Measurements from ENCODE around the gene CMTM4.

- TF ChIP-seq, protein P1, sequence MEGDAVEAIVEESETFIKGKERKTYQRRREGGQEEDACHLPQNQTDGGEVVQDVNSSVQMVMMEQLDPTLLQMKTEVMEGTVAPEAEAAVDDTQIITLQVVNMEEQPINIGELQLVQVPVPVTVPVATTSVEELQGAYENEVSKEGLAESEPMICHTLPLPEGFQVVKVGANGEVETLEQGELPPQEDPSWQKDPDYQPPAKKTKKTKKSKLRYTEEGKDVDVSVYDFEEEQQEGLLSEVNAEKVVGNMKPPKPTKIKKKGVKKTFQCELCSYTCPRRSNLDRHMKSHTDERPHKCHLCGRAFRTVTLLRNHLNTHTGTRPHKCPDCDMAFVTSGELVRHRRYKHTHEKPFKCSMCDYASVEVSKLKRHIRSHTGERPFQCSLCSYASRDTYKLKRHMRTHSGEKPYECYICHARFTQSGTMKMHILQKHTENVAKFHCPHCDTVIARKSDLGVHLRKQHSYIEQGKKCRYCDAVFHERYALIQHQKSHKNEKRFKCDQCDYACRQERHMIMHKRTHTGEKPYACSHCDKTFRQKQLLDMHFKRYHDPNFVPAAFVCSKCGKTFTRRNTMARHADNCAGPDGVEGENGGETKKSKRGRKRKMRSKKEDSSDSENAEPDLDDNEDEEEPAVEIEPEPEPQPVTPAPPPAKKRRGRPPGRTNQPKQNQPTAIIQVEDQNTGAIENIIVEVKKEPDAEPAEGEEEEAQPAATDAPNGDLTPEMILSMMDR (IDR thresholded peaks at IDR 0.05), result no peak
- no peak for TF ChIP-seq POLR2A (IDR thresholded peaks at IDR 0.05)
Observed at GRCh38 chr16:66609139-66609510, 87.4 kb downstream of the CMTM4 start.
